GM12878 (cell line): ENCODE results near the gene UVRAG. TPM values are rescaled to one million over a fixed set of nuclear protein-coding genes. Genes with fewer than 3 reads are reported as not detected.
A peak's percentile ranks its signal among the peaks of the same experiment; 100 is the strongest.

ENCODE experiments used
- BHLHE40 ChIP-seq, 2 experiments: fragments of 450-650 bp in 1 of 2; IDR thresholded peaks; 2 replicates each; pipeline ENCODE4 v1.6.1; 2011 to 2017; ENCODE audit warnings: low read depth in 2 of 2, borderline replicate concordance in 1 of 2, improper control_type of control experiment in 1 of 2, low read length in 1 of 2, mild to moderate bottlenecking in 1 of 2
- ELK1 ChIP-seq: IDR thresholded peaks from 2 replicates; pipeline ENCODE4 v1.6.1; 2012; ENCODE audit warnings: low read depth, low read length, improper control_type of control experiment
- GABPA ChIP-seq: IDR thresholded peaks from 2 replicates; pipeline ENCODE4 v1.6.1; 2014; ENCODE audit warnings: antibody characterized with exemption, low read depth, mild to moderate bottlenecking, inconsistent platforms
- HDAC6 ChIP-seq: fragments of 200-600 bp; sonication (generic); IDR thresholded peaks from one replicate; pipeline ENCODE4 v1.8.0; 2017; ENCODE audit warnings: antibody characterized with exemption; ENCODE audit not compliant: unreplicated experiment
- IRF3 ChIP-seq: fragments of 450-650 bp; IDR thresholded peaks from 2 replicates; pipeline ENCODE4 v1.6.1; 2014; ENCODE audit warnings: mild to moderate bottlenecking
- JUND ChIP-seq: IDR thresholded peaks from 2 replicates; pipeline ENCODE4 v1.6.1; 2012; ENCODE audit warnings: low read depth, mild to moderate bottlenecking, low read length, improper control_type of control experiment, moderate library complexity
- LARP7 ChIP-seq: fragments of 450-650 bp; IDR thresholded peaks from 2 replicates; pipeline ENCODE4 v1.6.1; 2017; ENCODE audit warnings: mild to moderate bottlenecking
- MYB ChIP-seq: fragments of 150-350 bp; IDR thresholded peaks from 2 replicates; pipeline ENCODE4 v1.6.1; 2014; ENCODE audit warnings: mild to moderate bottlenecking, low read depth, low read length, borderline replicate concordance
- NR2C1 ChIP-seq: fragments of 450-650 bp; IDR thresholded peaks from 2 replicates; pipeline ENCODE4 v1.6.1; 2017; ENCODE audit warnings: antibody characterized with exemption, mild to moderate bottlenecking, moderate library complexity
- PRDM15 ChIP-seq: fragments of 450-650 bp; formaldehyde crosslinking; IDR thresholded peaks from 2 replicates; pipeline ENCODE4 v1.4.0; 2020; ENCODE audit warnings: mild to moderate bottlenecking, moderate library complexity
- RELA ChIP-seq: fragments of 450-650 bp; IDR thresholded peaks from 2 replicates; pipeline ENCODE4 v1.8.0; 2014; ENCODE audit warnings: borderline replicate concordance; ENCODE audit not compliant: partially characterized antibody
- RELB ChIP-seq: fragments of 450-650 bp; IDR thresholded peaks from 2 replicates; pipeline ENCODE4 v1.6.1; 2017; ENCODE audit warnings: low read depth, mild to moderate bottlenecking, moderate library complexity
- SREBF1 ChIP-seq: IDR thresholded peaks from 2 replicates; pipeline ENCODE4 v1.6.1; 2012; ENCODE audit warnings: mild to moderate bottlenecking, low read length
- SUPT20H ChIP-seq: IDR thresholded peaks from 2 replicates; pipeline ENCODE4 v1.6.1; 2011; ENCODE audit warnings: low read depth, mild to moderate bottlenecking, low read length, moderate library complexity, borderline replicate concordance; ENCODE audit not compliant: control insufficient read depth
- TBL1XR1 ChIP-seq: IDR thresholded peaks from 2 replicates; pipeline ENCODE4 v1.6.1; 2012; ENCODE audit warnings: low read depth, low read length, improper control_type of control experiment
- polyA plus RNA-seq, 11 experiments: library from polyadenylated mRNA; depleted of rRNA in 4 of 11; unstranded in 6 of 11; stranded (reverse) in 5 of 11; fragments of >200 nt; fragmentation: Nextera tagmentation in 4 of 11; fragmentation: Illumina TruSeq in 1 of 11; extraction: Ambion mirVana in 4 of 11; extraction: Trizol in 1 of 11; gene quantifications; 1 replicate in 1 of 11; 2 replicates in 10 of 11; pipeline versions ENCODE4 v1.2.1 to v1.2.3, GENCODE V29; 2011 to 2016; ENCODE audit warnings: inconsistent platforms in 2 of 11, missing spikeins in 2 of 11, low read depth in 1 of 11
- total RNA-seq, 4 experiments: library from RNA; depleted of rRNA in 3 of 4; stranded (reverse); fragments of >200 nt in 3 of 4; fragmentation: Illumina TruSeq in 1 of 4; extraction: Trizol in 1 of 4; gene quantifications; 2 replicates each; pipeline versions ENCODE4 v1.2.1 to v1.2.3, GENCODE V29; 2013 to 2021

Gene UVRAG
- total and polyA plus RNA-seq, 10 of the 15 experiments (the other 5 are each of a cell fraction or from before 2014, with no cell fraction given): 7.0 to 43.4 (median 37.0) TPM

GRCh38 chr11:76169473-76169896 lies 354.5 kb downstream of the UVRAG start (continued):
- no peak for TF ChIP-seq PRDM15 (CRISPR knock-in tag)
- no peak for TF ChIP-seq RELB
- peak; percentile 73 for TF ChIP-seq RELA
- no peak for TF ChIP-seq GABPA
- TF ChIP-seq SUPT20H: no peak
- TF ChIP-seq IRF3: no peak
- TF ChIP-seq MYB: no peak
- TF ChIP-seq JUND: no peak
- peak in 1 of 2 experiments; percentile 86; a peak in 2 of 4 replicates for TF ChIP-seq BHLHE40 (IDR thresholded peaks at IDR 0.05; ENCODE audit: borderline replicate concordance in 1 of 2, low read depth in 2 of 2, low read length in 1 of 2)
- TF ChIP-seq HDAC6: no peak
- TF ChIP-seq NR2C1: no peak
- no peak for TF ChIP-seq TBL1XR1
- no peak for TF ChIP-seq ELK1
- no peak for TF ChIP-seq SREBF1
- no peak for TF ChIP-seq LARP7
